IMR-90 (cell line): ENCODE data around the gene ANKLE2. TPM values are rescaled to one million over a fixed set of nuclear protein-coding genes. Genes with fewer than 3 reads are reported as not detected.

Source experiments
- ATAC-seq: fragments of 200-7000 bp; cut with Tn5 transposase; 2 replicates; pipeline ENCODE4 v1.9.1; 2020; ENCODE audit warnings: low read depth, mild to moderate bottlenecking, moderate library complexity
- BruUV-seq: library from RNA; stranded (reverse); fragments of 400-500 nt; replicated peaks from 2 replicates; lab custom pipeline; 2021; lab: Mats Ljungman, UMichigan
- CTCF ChIA-PET: fragments of 300-600 bp; formaldehyde crosslinking; extraction: SDS; loops from one replicate; lab custom pipeline; 2021; ENCODE audit warnings: antibody characterized with exemption; lab: Yijun Ruan, JAX
- POLR2A ChIA-PET: fragments of 300-600 bp; sonication (Branson Sonifier 250); formaldehyde crosslinking; loops from one replicate; lab custom pipeline; 2022; ENCODE audit warnings: antibody characterized with exemption; ENCODE audit not compliant: unreplicated experiment; lab: Charles Lee
- DNase-seq: peaks from one replicate; pipeline ENCODE4 v3.0.0; 2013
- H2AFZ ChIP-seq: replicated peaks from 2 replicates; pipeline ENCODE3; 2013; ENCODE audit warnings: low read length, mild to moderate bottlenecking; ENCODE audit not compliant: poor library complexity
- H2AK5ac ChIP-seq: 2 replicates; pipeline ENCODE4 v1.6.1; 2013; ENCODE audit warnings: low read depth, low read length, inconsistent platforms
- H2AK9ac ChIP-seq: replicated peaks from 2 replicates; pipeline ENCODE3; 2013; ENCODE audit warnings: mild to moderate bottlenecking, low read depth, low read length, moderate library complexity; ENCODE audit not compliant: poor library complexity
- H2BK120ac ChIP-seq: 2 replicates; pipeline ENCODE4 v1.6.1; 2013; ENCODE audit warnings: low read depth, low read length, inconsistent platforms
- H2BK15ac ChIP-seq: 3 replicates; pipeline ENCODE4 v1.6.1; 2013; ENCODE audit warnings: low read depth, low read length, inconsistent platforms
- H2BK20ac ChIP-seq: 2 replicates; pipeline ENCODE4 v1.6.1; 2013; ENCODE audit warnings: low read depth, mild to moderate bottlenecking, inconsistent platforms, low read length, moderate library complexity
- H2BK5ac ChIP-seq: 2 replicates; pipeline ENCODE4 v1.6.1; 2013; ENCODE audit warnings: mild to moderate bottlenecking, low read depth, low read length, inconsistent platforms; ENCODE audit not compliant: poor library complexity, severe bottlenecking
- H3K14ac ChIP-seq: replicated peaks from 2 replicates; pipeline ENCODE4 v1.6.1; 2013; ENCODE audit warnings: low read depth, low read length, inconsistent platforms
- H3K18ac ChIP-seq: 2 replicates; pipeline ENCODE4 v1.6.1; 2013; ENCODE audit warnings: low read depth, low read length, control low read depth
- H3K23ac ChIP-seq: 2 replicates; pipeline ENCODE4 v1.6.1; 2013; ENCODE audit warnings: low read depth, low read length, inconsistent platforms
- H3K27ac ChIP-seq: 2 replicates; pipeline ENCODE4 v1.5.1; 2013; ENCODE audit warnings: mild to moderate bottlenecking, control low read depth, low read length; ENCODE audit not compliant: insufficient read depth
- H3K27me3 ChIP-seq: 2 replicates; pipeline ENCODE4 v1.6.1; 2013; ENCODE audit warnings: low read length; ENCODE audit not compliant: control insufficient read depth, insufficient read depth
- H3K36me3 ChIP-seq: 2 replicates; pipeline ENCODE4 v1.6.1; 2013; ENCODE audit warnings: low read length, mixed read lengths; ENCODE audit not compliant: control insufficient read depth, insufficient read depth
- H3K4ac ChIP-seq: 2 replicates; pipeline ENCODE4 v1.6.1; 2013; ENCODE audit warnings: low read depth, low read length, inconsistent platforms
- H3K4me1 ChIP-seq: 2 replicates; pipeline ENCODE4 v1.6.1; 2013; ENCODE audit warnings: low read length, mixed read lengths; ENCODE audit not compliant: control insufficient read depth, insufficient read depth
- H3K4me2 ChIP-seq: 2 replicates; pipeline ENCODE4 v1.6.1; 2013; ENCODE audit warnings: low read depth, mild to moderate bottlenecking, control low read depth, low read length, moderate library complexity
- H3K4me3 ChIP-seq: 2 replicates; pipeline ENCODE4 v1.5.1; 2013; ENCODE audit warnings: low read depth, mild to moderate bottlenecking, control low read depth, low read length, moderate library complexity; ENCODE audit not compliant: insufficient read depth
- H3K56ac ChIP-seq: 2 replicates; pipeline ENCODE4 v1.6.1; 2013; ENCODE audit warnings: low read length, inconsistent platforms; ENCODE audit not compliant: insufficient read depth; ENCODE audit errors: extremely low read depth
- H3K79me1 ChIP-seq, 2 experiments: 2 replicates each; pipeline ENCODE4 v1.6.1; 2013; ENCODE audit warnings: low read length in 2 of 2, inconsistent platforms in 1 of 2, low read depth in 1 of 2
- H3K9ac ChIP-seq: 2 replicates; pipeline ENCODE4 v1.6.1; 2013; ENCODE audit warnings: low read depth, low read length, control low read depth
- H3K9me1 ChIP-seq: 2 replicates; pipeline ENCODE4 v1.6.1; 2013; ENCODE audit warnings: low read length, inconsistent platforms; ENCODE audit not compliant: insufficient read depth
- H3K9me3 ChIP-seq: 2 replicates; pipeline ENCODE4 v1.6.1; 2013; ENCODE audit warnings: low read length; ENCODE audit not compliant: control insufficient read depth, insufficient read depth
- H4K20me1 ChIP-seq: 2 replicates; pipeline ENCODE4 v1.6.1; 2013; ENCODE audit warnings: low read length, inconsistent platforms; ENCODE audit not compliant: insufficient read depth
- H4K5ac ChIP-seq: 2 replicates; pipeline ENCODE4 v1.6.1; 2013; ENCODE audit warnings: mild to moderate bottlenecking, low read depth, low read length, control low read depth
- H4K8ac ChIP-seq, 2 experiments: 2 replicates each; pipeline ENCODE4 v1.6.1; 2013; ENCODE audit warnings: low read depth in 2 of 2, low read length in 2 of 2, control low read depth in 1 of 2, inconsistent platforms in 1 of 2
- H4K91ac ChIP-seq: 2 replicates; pipeline ENCODE4 v1.6.1; 2013; ENCODE audit warnings: low read depth, low read length, inconsistent platforms; ENCODE audit not compliant: insufficient read depth
- BHLHE40 ChIP-seq: fragments of 150-350 bp; IDR thresholded peaks from 2 replicates; pipeline ENCODE4 v1.6.1; 2016; ENCODE audit warnings: mild to moderate bottlenecking, low read depth, low read length
- CEBPB ChIP-seq: IDR thresholded peaks from 2 replicates; pipeline ENCODE4 v1.6.1; 2012; ENCODE audit warnings: low read depth, low read length, improper control_type of control experiment
- CHD1 ChIP-seq: IDR thresholded peaks from 2 replicates; pipeline ENCODE4 v1.6.1; 2012; ENCODE audit warnings: low read depth, low read length, improper control_type of control experiment
- CTCF ChIP-seq: conservative IDR thresholded peaks from 2 replicates; pipeline ENCODE4 v1.5.1; 2012; ENCODE audit warnings: mild to moderate bottlenecking, low read depth, low read length, improper control_type of control experiment
- ELK1 ChIP-seq: fragments of 150-350 bp; IDR thresholded peaks from 2 replicates; pipeline ENCODE4 v1.6.1; 2016; ENCODE audit warnings: low read depth, mild to moderate bottlenecking, low read length, moderate library complexity, borderline replicate concordance
- FOS ChIP-seq: fragments of 150-350 bp; IDR thresholded peaks from 2 replicates; pipeline ENCODE4 v1.6.1; 2016; ENCODE audit warnings: low read depth, low read length
- MAFK ChIP-seq: IDR thresholded peaks from 2 replicates; pipeline ENCODE4 v1.6.1; 2012; ENCODE audit warnings: low read depth, low read length, improper control_type of control experiment
- MAZ ChIP-seq: IDR thresholded peaks from 2 replicates; pipeline ENCODE4 v1.6.1; 2012; ENCODE audit warnings: low read depth, mild to moderate bottlenecking, low read length, improper control_type of control experiment, moderate library complexity, borderline replicate concordance
- MXI1 ChIP-seq: IDR thresholded peaks from 2 replicates; pipeline ENCODE4 v1.6.1; 2012; ENCODE audit warnings: low read depth, mild to moderate bottlenecking, low read length, moderate library complexity, borderline replicate concordance
- NFE2L2 ChIP-seq: fragments of 150-350 bp; IDR thresholded peaks from 2 replicates; pipeline ENCODE4 v1.6.1; 2016; ENCODE audit warnings: low read depth, mild to moderate bottlenecking, low read length
- POLR2A ChIP-seq: IDR thresholded peaks from 2 replicates; pipeline ENCODE4 v1.6.1; 2012; ENCODE audit warnings: mild to moderate bottlenecking, low read depth, low read length
- RAD21 ChIP-seq: IDR thresholded peaks from 2 replicates; pipeline ENCODE4 v1.6.1; 2012; ENCODE audit warnings: low read length, improper control_type of control experiment
- RCOR1 ChIP-seq: IDR thresholded peaks from 2 replicates; pipeline ENCODE4 v1.6.1; 2012; ENCODE audit warnings: mild to moderate bottlenecking, low read length, improper control_type of control experiment; ENCODE audit not compliant: insufficient replicate concordance
- RFX5 ChIP-seq: IDR thresholded peaks from 2 replicates; pipeline ENCODE4 v1.8.0; 2012; ENCODE audit warnings: low read depth, mild to moderate bottlenecking, low read length, moderate library complexity
- SMC3 ChIP-seq: fragments of 150-350 bp; IDR thresholded peaks from 2 replicates; pipeline ENCODE4 v1.6.1; 2016; ENCODE audit warnings: low read depth, mild to moderate bottlenecking, antibody characterized with exemption, low read length, moderate library complexity
- USF2 ChIP-seq: fragments of 150-350 bp; IDR thresholded peaks from 2 replicates; pipeline ENCODE4 v1.6.1; 2017; ENCODE audit warnings: mild to moderate bottlenecking, antibody characterized with exemption, low read length, low read depth
- WGBS, 2 experiments: methylation state at CpG; one replicate each; pipeline versions ENCODE4 v1.1.5 to v1.1.7; 2013; ENCODE audit warnings: missing lambda C conversion rate in 2 of 2; ENCODE audit not compliant: insufficient read length in 1 of 2; ENCODE audit errors: extremely low coverage in 2 of 2; 5-methylcytosine and 5-hydroxymethylcytosine counted together
- dilution Hi-C: fragments of 300-500 bp; cut with HindIII; formaldehyde crosslinking; loops from one replicate; pipeline ENCODE4 v1.14.3; 2018; ENCODE audit warnings: low sequenced_read_pairs; ENCODE audit not compliant: unreplicated experiment
- in situ Hi-C: fragments of 300-500 bp; cut with MboI; formaldehyde crosslinking; loops from 3 replicates; pipeline ENCODE4 v1.14.3; 2019; ENCODE audit warnings: low sequenced_read_pairs, inconsistent platforms, mixed read lengths
- intact Hi-C: fragments of 100-400 bp; cut with micrococcal nuclease; formaldehyde crosslinking; loops from 2 replicates; pipeline ENCODE4 v1.10.0; 2022
- polyA plus RNA-seq, 3 experiments: library from polyadenylated mRNA; depleted of rRNA; stranded (reverse); fragments of >200 nt; gene quantifications; 2 replicates each; pipeline ENCODE4 v1.2.3, GENCODE V29; 2012; ENCODE audit warnings: low replicate concordance in 1 of 3
- total RNA-seq: library from RNA; depleted of rRNA; stranded (reverse); fragments of >200 nt; gene quantifications from 2 replicates; pipeline ENCODE4 v1.2.3, GENCODE V29; 2012

The ANKLE2 gene
- total and polyA plus RNA-seq, 2 of the 4 experiments (the other 2 are of a cell fraction): 63.4 to 82.4 TPM

GRCh38 chr12:132804426-132804861 lies 42.8 kb upstream of the ANKLE2 start:
- Histone ChIP-seq H3K27me3 (no peaks in the 10 kb centered on the region), H3K9ac (no peak overlapping the region), H2BK120ac (no peak overlapping the region), H3K23ac (no peak overlapping the region), H2AFZ (no peak overlapping the region), H3K36me3 (peaks cover 80% of the 10 kb centered on the region), H2BK20ac (no peak overlapping the region), H4K91ac (no peak overlapping the region), H4K5ac (no peak overlapping the region), H3K4me2 (no peak overlapping the region), H3K4ac (no peak overlapping the region), H4K8ac (no peak overlapping the region), H3K9me3 (no peaks in the 10 kb centered on the region), H4K20me1 (peaks cover 77% of the 10 kb centered on the region), H3K14ac (no peak overlapping the region), H3K27ac (no peak overlapping the region), H3K4me3 (no peak overlapping the region), H2AK9ac (no peak overlapping the region), H2AK5ac (no peak overlapping the region), H3K56ac (no peak overlapping the region), H2BK5ac (no peak overlapping the region), H2BK15ac (no peak overlapping the region), H3K9me1 (peaks cover 11% of the 10 kb centered on the region), H3K18ac (no peak overlapping the region), H3K4me1 (no peaks in the 10 kb centered on the region), H3K79me1 (peaks cover 28 to 78% of the 10 kb centered on the region in 2 experiments)
- ChIA-PET POLR2A (no interaction called here), CTCF (no interaction called here)
- no peak for DNase-seq
- intact Hi-C loops: no loop called here
- dilution Hi-C loops: no loop called here
- no TSS peak for BruUV-seq
- no peak for ATAC-seq
- TF ChIP-seq FOS: no peak
- no peak for TF ChIP-seq NFE2L2
- no peak for TF ChIP-seq SMC3
- no peak for TF ChIP-seq CHD1
- TF ChIP-seq RCOR1: no peak
- no peak for TF ChIP-seq MXI1
- no peak for TF ChIP-seq ELK1
- no peak for TF ChIP-seq USF2
- TF ChIP-seq RFX5: no peak
- no peak for TF ChIP-seq CEBPB
- no peak for TF ChIP-seq CTCF
- TF ChIP-seq POLR2A: no peak
- TF ChIP-seq RAD21: no peak
- no peak for TF ChIP-seq MAFK
- no peak for TF ChIP-seq MAZ
- no peak for TF ChIP-seq BHLHE40
- 96% methylated on average over 8 of the region's 16 CpGs; no CpG with 5 or more reads in 1 of the 2 experiments for WGBS, 2 experiments
- in situ Hi-C loops: no loop called here
